WERI-Rb-1 (cell line): ENCODE results near the gene PER3.

Experiments
- DNase-seq: peaks from one replicate; pipeline ENCODE4 v3.0.0-alpha.2; 2020
- H3K27ac ChIP-seq: fragments of 250-450 bp; sonication (Bioruptor Pico); 2 replicates; pipeline ENCODE4 v1.5.1; 2020; ENCODE audit warnings: mild to moderate bottlenecking, moderate library complexity
- H3K27me3 ChIP-seq: fragments of 250-450 bp; sonication (Bioruptor Pico); 2 replicates; pipeline ENCODE4 v1.5.1; 2021; ENCODE audit warnings: mild to moderate bottlenecking, low read depth, moderate library complexity; ENCODE audit not compliant: insufficient read depth, severe bottlenecking
- H3K36me3 ChIP-seq: fragments of 250-450 bp; sonication (Bioruptor Pico); 2 replicates; pipeline ENCODE4 v1.5.1; 2020; ENCODE audit warnings: mild to moderate bottlenecking, moderate library complexity
- H3K4me3 ChIP-seq: 2 replicates; pipeline ENCODE4 v1.5.1; 2011; ENCODE audit warnings: low read depth, mild to moderate bottlenecking, control low read depth, low read length
- H3K9me3 ChIP-seq: fragments of 250-450 bp; sonication (Bioruptor Pico); 2 replicates; pipeline ENCODE4 v1.5.1; 2021; ENCODE audit warnings: mild to moderate bottlenecking, moderate library complexity; ENCODE audit not compliant: severe bottlenecking
- CTCF ChIP-seq: IDR thresholded peaks from 2 replicates; pipeline ENCODE4 v1.5.1; 2011; ENCODE audit warnings: low read depth, mild to moderate bottlenecking, control low read depth, inconsistent platforms, low read length

Gene PER3

GRCh38 chr1:7826363-7826762 is 42.3 kb downstream of the PER3 start:
- DNase-seq: no peak
- H3K36me3 ChIP-seq: peaks cover 86% of the 10 kb centered on the region
- no peaks in the 10 kb centered on the region for H3K9me3 ChIP-seq
- no peak overlapping the region for H3K27ac ChIP-seq
- no peak overlapping the region for H3K4me3 ChIP-seq
- no peaks in the 10 kb centered on the region for H3K27me3 ChIP-seq
- no peak for TF ChIP-seq CTCF

DNA sequence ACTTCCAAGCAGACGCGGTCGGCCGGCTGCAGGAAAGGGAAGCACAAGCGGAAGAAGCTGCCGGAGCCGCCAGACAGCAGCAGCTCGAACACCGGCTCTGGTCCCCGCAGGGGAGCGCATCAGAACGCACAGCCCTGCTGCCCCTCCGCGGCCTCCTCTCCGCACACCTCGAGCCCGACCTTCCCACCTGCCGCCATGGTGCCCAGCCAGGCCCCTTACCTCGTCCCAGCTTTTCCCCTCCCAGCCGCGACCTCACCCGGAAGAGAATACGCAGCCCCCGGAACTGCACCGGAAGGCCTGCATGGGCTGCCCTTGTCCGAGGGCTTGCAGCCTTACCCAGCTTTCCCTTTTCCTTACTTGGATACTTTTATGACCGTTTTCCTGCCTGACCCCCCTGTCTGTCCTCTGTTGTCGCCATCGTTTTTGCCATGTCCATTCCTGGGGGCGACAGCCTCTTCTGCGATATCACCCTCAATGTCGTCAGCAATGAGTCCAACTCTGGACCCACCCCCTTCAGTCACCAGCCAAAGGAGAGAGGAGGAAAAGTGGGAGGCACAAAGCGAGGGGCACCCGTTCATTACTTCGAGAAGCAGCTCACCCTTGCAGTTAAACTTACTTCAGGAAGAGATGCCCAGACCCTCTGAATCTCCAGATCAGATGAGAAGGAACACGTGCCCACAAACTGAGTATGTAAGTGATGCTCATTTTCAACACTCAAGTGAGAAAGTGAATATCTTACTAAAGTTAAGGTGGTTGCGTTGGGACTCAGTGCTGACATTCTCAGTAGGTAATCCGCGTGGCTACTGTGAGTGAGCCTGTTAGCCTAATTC is 43.2 kb downstream of the PER3 start:
- Histone ChIP-seq H3K27me3 (no peaks in the 10 kb centered on the region), H3K4me3 (no peak overlapping the region), H3K36me3 (peaks cover 81% of the 10 kb centered on the region), H3K9me3 (no peaks in the 10 kb centered on the region), H3K27ac (no peak overlapping the region)
- no peak for DNase-seq
- TF ChIP-seq CTCF: no peak

DNA sequence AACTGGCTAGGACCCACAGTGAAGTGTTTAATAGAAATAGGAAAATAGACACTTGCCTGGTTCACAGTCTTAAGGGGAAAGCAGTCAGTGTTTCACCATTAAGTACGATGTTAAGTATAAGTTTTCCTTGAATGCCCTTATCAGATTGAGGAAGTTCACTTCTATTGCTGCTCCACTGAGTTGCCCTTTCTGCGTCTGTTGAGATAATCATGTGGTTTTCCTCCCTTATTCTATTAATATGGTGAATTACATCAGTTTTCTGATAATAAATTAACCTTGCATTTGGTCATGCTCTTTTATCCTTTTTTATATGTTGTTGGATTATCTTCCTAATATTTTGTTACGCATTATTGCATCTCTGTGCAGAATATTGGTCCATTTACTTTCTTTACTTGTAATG is 47.4 kb downstream of the PER3 start:
- H3K27ac ChIP-seq: no peak overlapping the region
- DNase-seq: no peak
- no peaks in the 10 kb centered on the region for H3K9me3 ChIP-seq
- no peaks in the 10 kb centered on the region for H3K27me3 ChIP-seq
- H3K4me3 ChIP-seq: no peak overlapping the region
- no peak for TF ChIP-seq CTCF
- peaks cover 86% of the 10 kb centered on the region for H3K36me3 ChIP-seq

DNA sequence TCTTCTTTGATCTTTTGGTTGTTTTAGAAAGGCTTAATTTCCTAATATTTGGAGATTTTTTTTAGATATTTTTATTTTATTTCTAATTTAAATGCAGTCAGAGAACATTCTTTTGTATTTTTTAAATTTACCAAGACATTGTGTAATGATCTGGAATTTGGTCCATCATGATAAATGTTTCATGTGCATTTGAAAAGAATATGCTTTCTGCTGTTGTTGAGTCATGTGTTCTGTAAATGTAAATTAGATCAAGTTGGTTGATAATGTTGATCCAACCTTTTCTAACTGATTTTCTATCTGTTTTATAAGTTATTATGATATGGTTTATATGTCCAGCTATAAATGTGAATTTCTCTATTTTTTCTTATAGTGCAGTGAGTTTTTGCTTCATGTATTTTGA is 48.9 kb downstream of the PER3 start:
- peaks cover 86% of the 10 kb centered on the region for H3K36me3 ChIP-seq
- H3K9me3 ChIP-seq: no peaks in the 10 kb centered on the region
- no peak overlapping the region for H3K27ac ChIP-seq
- no peak for DNase-seq
- no peak overlapping the region for H3K4me3 ChIP-seq
- TF ChIP-seq CTCF: no peak
- H3K27me3 ChIP-seq: no peaks in the 10 kb centered on the region

GRCh38 chr1:7838714-7839113 is 54.6 kb downstream of the PER3 start:
- Histone ChIP-seq H3K27me3 (no peaks in the 10 kb centered on the region), H3K9me3 (no peaks in the 10 kb centered on the region), H3K27ac (no peak overlapping the region), H3K4me3 (no peak overlapping the region), H3K36me3 (peaks cover 79% of the 10 kb centered on the region)
- no peak for DNase-seq
- no peak for TF ChIP-seq CTCF

DNA sequence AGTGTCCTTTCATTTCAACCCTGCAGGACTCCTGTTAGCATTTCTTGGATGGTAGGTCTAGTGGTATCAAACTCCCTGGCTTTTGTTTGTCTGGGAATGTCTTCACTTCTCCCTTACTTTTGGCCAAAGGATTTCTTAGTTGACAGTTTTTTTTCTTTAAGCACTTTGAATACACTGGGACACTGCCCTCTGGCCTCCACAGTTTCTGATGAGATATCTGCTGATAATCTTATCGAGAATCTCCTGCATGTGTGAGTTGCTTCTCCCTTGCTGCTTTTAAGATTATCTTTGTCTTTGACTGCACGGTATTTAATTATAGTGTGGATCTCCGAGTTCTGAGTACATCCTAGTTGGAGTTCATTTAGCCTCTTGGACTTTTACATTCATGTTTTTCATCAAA is 55.4 kb downstream of the PER3 start:
- Histone ChIP-seq H3K9me3 (no peaks in the 10 kb centered on the region), H3K36me3 (peaks cover 71% of the 10 kb centered on the region), H3K27me3 (no peaks in the 10 kb centered on the region), H3K27ac (no peak overlapping the region), H3K4me3 (no peak overlapping the region)
- no peak for TF ChIP-seq CTCF
- no peak for DNase-seq
